K562 (cell line): ENCODE results near the gene ITPR3. TPM values are rescaled to one million over a fixed set of nuclear protein-coding genes. Genes with fewer than 3 reads are reported as not detected.

Experiments
- ATAC-seq: fragments of 200-7000 bp; cut with Tn5 transposase; 3 replicates; pipeline ENCODE4 v1.9.1; 2020; ENCODE audit warnings: moderate library complexity
- BruUV-seq: library from RNA; stranded (reverse); fragments of 400-500 nt; replicated peaks from 2 replicates; lab custom pipeline; 2021; lab: Mats Ljungman, UMichigan
- CTCF ChIA-PET: fragments of 300-600 bp; formaldehyde crosslinking; extraction: SDS; loops from one replicate; lab custom pipeline; 2021; ENCODE audit warnings: low intra/inter-chr PET ratio; lab: Yijun Ruan, JAX
- POLR2A ChIA-PET: fragments of 300-600, 350-650 bp; sonication (Branson Sonifier 250); formaldehyde crosslinking; extraction: SDS; loops from one replicate; lab custom pipeline; 2021; ENCODE audit warnings: antibody characterized with exemption, inconsistent platforms; lab: Yijun Ruan, JAX
- DNase-seq, 4 experiments: peaks; one replicate each; pipeline versions ENCODE4 v3.0.0 to v3.0.0-alpha.2; 2011 to 2018; ENCODE audit warnings: low spot score in 3 of 4, mixed read lengths in 3 of 4; ENCODE audit errors: extremely low read depth in 1 of 4
- FAIRE-seq: peaks from 2 replicates; lab custom pipeline; 2011; peaks lifted over from hg19 to GRCh38; lab: Jason Lieb, UNC
- H2AFZ ChIP-seq: 2 replicates; pipeline ENCODE4 v1.6.0; 2011; ENCODE audit warnings: low read depth, low read length, control low read depth, inconsistent platforms
- H3K27ac ChIP-seq: fragments of 200-600 bp; 3 replicates; pipeline ENCODE4 v1.8.0; 2011; ENCODE audit warnings: low read depth, mild to moderate bottlenecking, control low read depth, inconsistent platforms, low read length, moderate library complexity, mixed read lengths; ENCODE audit errors: extremely low read depth
- H3K27me3 ChIP-seq, 2 experiments: fragments of 300-600 bp in 1 of 2; 2 replicates in 1 of 2; 3 replicates in 1 of 2; pipeline versions ENCODE4 v1.6.0 to v1.8.0; 2011; ENCODE audit warnings: inconsistent platforms in 2 of 2, low read length in 2 of 2, mild to moderate bottlenecking in 1 of 2, mixed read lengths in 1 of 2, moderate library complexity in 1 of 2; ENCODE audit not compliant: control insufficient read depth in 2 of 2, insufficient read depth in 2 of 2
- H3K36me3 ChIP-seq: fragments of 300-600 bp; 3 replicates; pipeline ENCODE4 v1.8.0; 2011; ENCODE audit warnings: mild to moderate bottlenecking, low read length, inconsistent platforms; ENCODE audit not compliant: control insufficient read depth, insufficient read depth
- H3K4me1 ChIP-seq, 2 experiments: fragments of 200-600 bp in 1 of 2; replicated peaks in 1 of 2; 2 replicates in 1 of 2; 3 replicates in 1 of 2; pipeline versions ENCODE4 v1.5.1 to v1.8.0; 2011; ENCODE audit warnings: inconsistent platforms in 2 of 2, low read length in 2 of 2, mild to moderate bottlenecking in 1 of 2, mixed read lengths in 1 of 2, moderate library complexity in 1 of 2; ENCODE audit not compliant: control insufficient read depth in 2 of 2, insufficient read depth in 2 of 2
- H3K4me2 ChIP-seq: 2 replicates; pipeline ENCODE4 v1.6.1; 2011; ENCODE audit warnings: low read length, control low read depth, inconsistent platforms, mixed read lengths; ENCODE audit not compliant: insufficient read depth
- H3K4me3 ChIP-seq: fragments of 200-600 bp; sonication (generic), shearing (Covaris generic); 2 replicates; pipeline ENCODE4 v1.5.1; 2016; ENCODE audit warnings: control low read depth, inconsistent platforms
- H3K79me2 ChIP-seq: fragments of 200-600 bp; 3 replicates; pipeline ENCODE4 v1.8.0; 2011; ENCODE audit warnings: low read length, inconsistent platforms; ENCODE audit not compliant: control insufficient read depth, insufficient read depth
- H3K9ac ChIP-seq, 2 experiments: 2 replicates each; pipeline versions ENCODE4 v1.6.0 to v1.6.1; 2011; ENCODE audit warnings: low read depth in 2 of 2, low read length in 2 of 2, control low read depth in 1 of 2, inconsistent platforms in 1 of 2, mild to moderate bottlenecking in 1 of 2, mixed read lengths in 1 of 2; ENCODE audit not compliant: insufficient read depth in 1 of 2
- H3K9me1 ChIP-seq: one replicate; pipeline ENCODE4 v1.6.0; 2011; ENCODE audit warnings: inconsistent platforms, mild to moderate bottlenecking, low read length, moderate library complexity; ENCODE audit not compliant: control insufficient read depth, insufficient read depth
- H3K9me3 ChIP-seq: replicated peaks from 2 replicates; pipeline ENCODE4 v1.5.1; 2011; ENCODE audit warnings: low read depth, low read length, inconsistent platforms; ENCODE audit not compliant: control insufficient read depth, insufficient read depth
- H4K20me1 ChIP-seq: replicated peaks from 2 replicates; pipeline ENCODE4 v1.6.1; 2011; ENCODE audit warnings: low read length, inconsistent platforms, mixed read lengths; ENCODE audit not compliant: control insufficient read depth, insufficient read depth
- HNRNPL ChIP-seq: fragments of 200-400 bp; formaldehyde crosslinking; IDR thresholded peaks from 2 replicates; pipeline ENCODE4 v1.6.1; 2017; ENCODE audit warnings: low read depth, mild to moderate bottlenecking, low read length
- HOMEZ ChIP-seq: fragments of 250-450 bp; sonication (Bioruptor Pico); IDR thresholded peaks from 2 replicates; pipeline ENCODE4 v1.4.0; 2020; ENCODE audit warnings: mild to moderate bottlenecking, moderate library complexity
- XRCC5 ChIP-seq: fragments of 200-400 bp; formaldehyde crosslinking; IDR thresholded peaks from 2 replicates; pipeline ENCODE4 v1.6.1; 2017; ENCODE audit warnings: low read depth, mild to moderate bottlenecking, low read length
- ZNF449 ChIP-seq: fragments of 250-450 bp; sonication (Bioruptor Pico); IDR thresholded peaks from 2 replicates; pipeline ENCODE4 v1.8.0; 2022; ENCODE audit warnings: moderate library complexity, mild to moderate bottlenecking, inconsistent platforms
- WGBS: fragments of 100-300 bp; shearing (Covaris generic); methylation state at CpG from one replicate; pipeline ENCODE4 v1.1.6; 2016; ENCODE audit warnings: low coverage, mixed read lengths; ENCODE audit not compliant: insufficient coverage; ENCODE audit errors: missing lambda C conversion rate; 5-methylcytosine and 5-hydroxymethylcytosine counted together
- in situ Hi-C: fragments of 300-500 bp; cut with MboI; formaldehyde crosslinking; loops from 4 replicates; pipeline ENCODE4 v1.15.0; 2018; ENCODE audit warnings: inconsistent platforms, mixed read lengths
- intact Hi-C: fragments of 100-400 bp; cut with micrococcal nuclease; formaldehyde crosslinking; loops from 2 replicates; pipeline ENCODE4 v1.14.2; 2022
- polyA plus RNA-seq, 8 experiments: library from polyadenylated mRNA; depleted of rRNA in 4 of 8; stranded (reverse) in 5 of 8; unstranded in 3 of 8; fragments of >200 nt; fragmentation: Nextera tagmentation in 2 of 8; fragmentation: Illumina TruSeq in 1 of 8; extraction: Ambion mirVana in 2 of 8; extraction: Trizol in 1 of 8; gene quantifications; 2 replicates each; pipeline versions ENCODE4 v1.2.1 to v1.2.3, GENCODE V29; 2011 to 2014; ENCODE audit warnings: inconsistent platforms in 1 of 8, missing spikeins in 1 of 8
- total RNA-seq, 7 experiments: library from RNA; depleted of rRNA in 6 of 7; stranded (reverse); fragments of >200 nt in 6 of 7; fragmentation: Illumina TruSeq in 2 of 7; extraction: Trizol in 2 of 7; gene quantifications; 2 replicates each; pipeline versions ENCODE4 v1.2.1 to v1.2.3, GENCODE V29; 2011 to 2021; ENCODE audit warnings: low replicate concordance in 1 of 7
- TF ChIP-seq, protein P1 (sequence below), 2 experiments: fragments of 450-650 bp; IDR thresholded peaks; 2 replicates each; pipeline ENCODE4 v1.6.1; 2016

Gene ITPR3
- total and polyA plus RNA-seq, 9 of the 15 experiments (the other 6 are each of a cell fraction or from before 2014, with no cell fraction given) = 0.39 to 35.7 (median 13.2) TPM

GRCh38 chr6:33705268-33705885, 84.3 kb downstream of the ITPR3 start:
- Histone ChIP-seq H3K27ac (no peak overlapping the region), H3K27me3 (no peaks in the 10 kb centered on the region), H3K4me1 (peaks cover 3 to 11% of the 10 kb centered on the region in 2 experiments), H3K9me3 (no peaks in the 10 kb centered on the region), H4K20me1 (no peaks in the 10 kb centered on the region), H3K9me1 (no peaks in the 10 kb centered on the region), H3K36me3 (peaks cover 62% of the 10 kb centered on the region), H3K79me2 (peaks cover 16% of the 10 kb centered on the region), H3K9ac (no peak overlapping the region), H3K4me2 (no peak overlapping the region), H2AFZ (no peak overlapping the region), H3K4me3 (no peak overlapping the region)
- ChIA-PET POLR2A (interaction anchor here (1.0 to 1.1 kb wide), 2 partner anchors 9 to 11 kb away, joined by 3 to 4 read pairs; no protein-coding TSS in a partner anchor), CTCF (no interaction called here)
- TF ChIP-seq, protein P1, sequence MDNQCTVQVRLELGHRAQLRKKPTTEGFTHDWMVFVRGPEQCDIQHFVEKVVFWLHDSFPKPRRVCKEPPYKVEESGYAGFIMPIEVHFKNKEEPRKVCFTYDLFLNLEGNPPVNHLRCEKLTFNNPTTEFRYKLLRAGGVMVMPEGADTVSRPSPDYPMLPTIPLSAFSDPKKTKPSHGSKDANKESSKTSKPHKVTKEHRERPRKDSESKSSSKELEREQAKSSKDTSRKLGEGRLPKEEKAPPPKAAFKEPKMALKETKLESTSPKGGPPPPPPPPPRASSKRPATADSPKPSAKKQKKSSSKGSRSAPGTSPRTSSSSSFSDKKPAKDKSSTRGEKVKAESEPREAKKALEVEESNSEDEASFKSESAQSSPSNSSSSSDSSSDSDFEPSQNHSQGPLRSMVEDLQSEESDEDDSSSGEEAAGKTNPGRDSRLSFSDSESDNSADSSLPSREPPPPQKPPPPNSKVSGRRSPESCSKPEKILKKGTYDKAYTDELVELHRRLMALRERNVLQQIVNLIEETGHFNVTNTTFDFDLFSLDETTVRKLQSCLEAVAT (IDR thresholded peaks at IDR 0.05) = no peak
- no peak for TF ChIP-seq ZNF449 (CRISPR knock-in tag)
- no peak for TF ChIP-seq HNRNPL
- TF ChIP-seq XRCC5 = no peak
- TF ChIP-seq HOMEZ = no peak
- intact Hi-C loops (no loop called here), in situ Hi-C loops (no loop called here)
- ATAC-seq (no peak), FAIRE-seq (peak; percentile 55), DNase-seq (no peak)
- 70% methylated on average over 7 of the region's 9 CpGs for WGBS
- BruUV-seq = no TSS peak
